WTC11 (cell line): ENCODE measurements around the gene EPM2AIP1. TPM values are rescaled to one million over a fixed set of nuclear protein-coding genes. Genes with fewer than 3 reads are reported as not detected.
"Not testable (repeated sequence)": the region's sequence is repeated elsewhere in the genome, so short reads cannot be mapped to it uniquely, and the experiment has no call there.

Source experiments
- ATAC-seq: fragments of 200-7000 bp; cut with Tn5 transposase; 2 replicates; pipeline ENCODE4 v1.10.0; 2021; ENCODE audit warnings: mild to moderate bottlenecking, moderate library complexity
- CTCF ChIA-PET: fragments of 300-600 bp; sonication (Branson Sonifier 250); formaldehyde crosslinking; loops from one replicate; lab custom pipeline; 2021; ENCODE audit warnings: antibody characterized with exemption; lab: Charles Lee
- POLR2A ChIA-PET: fragments of 350-600 bp; sonication (Branson Sonifier 250); formaldehyde crosslinking; loops from one replicate; lab custom pipeline; 2021; ENCODE audit warnings: antibody characterized with exemption; lab: Charles Lee
- DNase-seq: peaks from one replicate; pipeline ENCODE4 v3.0.0; 2021; ENCODE audit warnings: low spot score
- H3K27ac Mint-ChIP-seq: 2 replicates; pipeline ENCODE4 v1.8.0; 2021; ENCODE audit warnings: mixed read lengths
- H3K27me3 Mint-ChIP-seq: 2 replicates; pipeline ENCODE4 v1.8.0; 2021; ENCODE audit warnings: low read depth, mild to moderate bottlenecking, moderate library complexity, mixed read lengths
- H3K36me3 Mint-ChIP-seq: 2 replicates; pipeline ENCODE4 v1.8.0; 2021; ENCODE audit warnings: mixed read lengths
- H3K4me1 Mint-ChIP-seq: 2 replicates; pipeline ENCODE4 v1.8.0; 2022; ENCODE audit warnings: mixed read lengths
- H3K4me3 Mint-ChIP-seq: 2 replicates; pipeline ENCODE4 v1.8.0; 2021; ENCODE audit warnings: mild to moderate bottlenecking, moderate library complexity, mixed read lengths
- H3K9me3 Mint-ChIP-seq: 2 replicates; pipeline ENCODE4 v1.8.0; 2021; ENCODE audit warnings: mixed read lengths
- CBFB ChIP-seq: sonication (generic); formaldehyde crosslinking; IDR thresholded peaks from 2 replicates; pipeline ENCODE4 v1.8.1; 2022; ENCODE audit warnings: mild to moderate bottlenecking, low read depth, missing genetic modification reagents
- ELF4 ChIP-seq: sonication (generic); formaldehyde crosslinking; IDR thresholded peaks from 2 replicates; pipeline ENCODE4 v1.8.1; 2022; ENCODE audit warnings: low read depth, mild to moderate bottlenecking, moderate library complexity, missing genetic modification reagents
- EMX1 ChIP-seq: fragments of 250-450 bp; sonication (Bioruptor Pico); IDR thresholded peaks from 2 replicates; pipeline ENCODE4 v1.8.0; 2021; ENCODE audit warnings: mild to moderate bottlenecking
- FOXK1 ChIP-seq: sonication (generic); formaldehyde crosslinking; IDR thresholded peaks from 2 replicates; pipeline ENCODE4 v1.8.0; 2022; ENCODE audit warnings: mild to moderate bottlenecking, moderate library complexity, missing genetic modification reagents
- GABPB1 ChIP-seq: sonication (generic); formaldehyde crosslinking; IDR thresholded peaks from 2 replicates; pipeline ENCODE4 v1.8.1; 2023; ENCODE audit warnings: mild to moderate bottlenecking, missing genetic modification reagents
- GRHL2 ChIP-seq: fragments of 250-450 bp; sonication (Bioruptor Pico); IDR thresholded peaks from 2 replicates; pipeline ENCODE4 v1.8.0; 2022; ENCODE audit warnings: mild to moderate bottlenecking, moderate library complexity; ENCODE audit not compliant: insufficient replicate concordance, severe bottlenecking
- JAZF1 ChIP-seq: fragments of 250-450 bp; sonication (Bioruptor Pico); IDR thresholded peaks from 2 replicates; pipeline ENCODE4 v1.9.0; 2021; ENCODE audit warnings: moderate library complexity, mild to moderate bottlenecking, inconsistent platforms
- MXD4 ChIP-seq: fragments of 250-450 bp; sonication (Bioruptor Pico); IDR thresholded peaks from 2 replicates; pipeline ENCODE4 v1.8.0; 2021; ENCODE audit warnings: mild to moderate bottlenecking, moderate library complexity, borderline replicate concordance
- NFYB ChIP-seq: sonication (generic); formaldehyde crosslinking; conservative IDR thresholded peaks from 2 replicates; pipeline ENCODE4 v1.8.0; 2022; ENCODE audit warnings: low read depth, missing genetic modification reagents
- NR2C2 ChIP-seq: sonication (generic); formaldehyde crosslinking; IDR thresholded peaks from 2 replicates; pipeline ENCODE4 v1.8.0; 2022; ENCODE audit warnings: mild to moderate bottlenecking, missing genetic modification reagents
- TEAD1 ChIP-seq: sonication (generic); formaldehyde crosslinking; IDR thresholded peaks from 2 replicates; pipeline ENCODE4 v1.8.0; 2022; ENCODE audit warnings: mild to moderate bottlenecking, missing genetic modification reagents
- ZNF219 ChIP-seq: sonication (generic); formaldehyde crosslinking; IDR thresholded peaks from 2 replicates; pipeline ENCODE4 v1.8.0; 2023; ENCODE audit warnings: missing genetic modification reagents, mild to moderate bottlenecking, borderline replicate concordance
- total RNA-seq: library from RNA; stranded (reverse); gene quantifications from 3 replicates; pipeline ENCODE4 v1.2.3, GENCODE V29; 2021
- TF ChIP-seq, protein P1 (sequence below): sonication (generic); formaldehyde crosslinking; IDR thresholded peaks from 2 replicates; pipeline ENCODE4 v1.8.1; 2022; ENCODE audit warnings: mild to moderate bottlenecking, missing genetic modification reagents, moderate library complexity, borderline replicate concordance
- TF ChIP-seq, protein P2 (sequence below): fragments of 250-450 bp; sonication (Bioruptor Pico); conservative IDR thresholded peaks from 2 replicates; pipeline ENCODE4 v1.9.0; 2021; ENCODE audit warnings: mild to moderate bottlenecking
- TF ChIP-seq, protein P3 (sequence below): sonication (generic); formaldehyde crosslinking; IDR thresholded peaks from 2 replicates; pipeline ENCODE4 v1.8.1; 2023; ENCODE audit warnings: mild to moderate bottlenecking, missing genetic modification reagents, borderline replicate concordance
- TF ChIP-seq, protein P4 (sequence below): sonication (generic); formaldehyde crosslinking; IDR thresholded peaks from 2 replicates; pipeline ENCODE4 v1.8.0; 2023; ENCODE audit warnings: mild to moderate bottlenecking, missing genetic modification reagents

Gene EPM2AIP1
- total RNA-seq, 1 experiment from 2014 or later: 11.0 TPM

DNA sequence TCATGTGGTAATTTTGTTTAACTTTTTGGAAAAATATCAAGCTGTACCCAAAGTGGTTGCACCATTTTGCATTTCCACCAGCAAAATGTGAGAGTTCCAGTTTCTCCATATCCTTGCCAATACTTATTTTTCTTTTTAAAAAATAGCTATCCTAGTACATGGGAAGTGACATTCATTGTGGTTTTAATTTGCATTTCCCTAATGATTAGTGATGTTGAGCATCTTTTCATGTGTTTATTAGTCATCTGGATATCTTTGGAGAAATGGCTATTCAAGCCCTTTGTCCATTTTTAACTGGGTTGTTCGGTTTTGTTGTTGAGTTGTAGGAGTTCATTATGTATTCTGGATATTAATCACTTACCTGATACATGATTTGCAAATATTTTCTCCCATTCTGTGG, 28.6 kb downstream of the EPM2AIP1 start:
- ChIA-PET POLR2A (no interaction called here), CTCF (no interaction called here)
- Mint-ChIP-seq H3K27ac (no peak overlapping the region), H3K36me3 (no peaks in the 10 kb centered on the region), H3K4me1 (peaks cover 23% of the 10 kb centered on the region), H3K27me3 (no peaks in the 10 kb centered on the region), H3K4me3 (no peak overlapping the region), H3K9me3 (no peaks in the 10 kb centered on the region)
- no peak for TF ChIP-seq GABPB1
- TF ChIP-seq ELF4 (CRISPR knock-in tag): no peak
- no peak for TF ChIP-seq JAZF1 (CRISPR knock-in tag)
- TF ChIP-seq TEAD1 (CRISPR knock-in tag): no peak
- no peak for TF ChIP-seq ZNF219 (CRISPR knock-in tag)
- TF ChIP-seq, protein P1, sequence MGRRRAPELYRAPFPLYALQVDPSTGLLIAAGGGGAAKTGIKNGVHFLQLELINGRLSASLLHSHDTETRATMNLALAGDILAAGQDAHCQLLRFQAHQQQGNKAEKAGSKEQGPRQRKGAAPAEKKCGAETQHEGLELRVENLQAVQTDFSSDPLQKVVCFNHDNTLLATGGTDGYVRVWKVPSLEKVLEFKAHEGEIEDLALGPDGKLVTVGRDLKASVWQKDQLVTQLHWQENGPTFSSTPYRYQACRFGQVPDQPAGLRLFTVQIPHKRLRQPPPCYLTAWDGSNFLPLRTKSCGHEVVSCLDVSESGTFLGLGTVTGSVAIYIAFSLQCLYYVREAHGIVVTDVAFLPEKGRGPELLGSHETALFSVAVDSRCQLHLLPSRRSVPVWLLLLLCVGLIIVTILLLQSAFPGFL (CRISPR knock-in tag): no peak
- no peak for TF ChIP-seq FOXK1 (CRISPR knock-in tag)
- TF ChIP-seq, protein P2, sequence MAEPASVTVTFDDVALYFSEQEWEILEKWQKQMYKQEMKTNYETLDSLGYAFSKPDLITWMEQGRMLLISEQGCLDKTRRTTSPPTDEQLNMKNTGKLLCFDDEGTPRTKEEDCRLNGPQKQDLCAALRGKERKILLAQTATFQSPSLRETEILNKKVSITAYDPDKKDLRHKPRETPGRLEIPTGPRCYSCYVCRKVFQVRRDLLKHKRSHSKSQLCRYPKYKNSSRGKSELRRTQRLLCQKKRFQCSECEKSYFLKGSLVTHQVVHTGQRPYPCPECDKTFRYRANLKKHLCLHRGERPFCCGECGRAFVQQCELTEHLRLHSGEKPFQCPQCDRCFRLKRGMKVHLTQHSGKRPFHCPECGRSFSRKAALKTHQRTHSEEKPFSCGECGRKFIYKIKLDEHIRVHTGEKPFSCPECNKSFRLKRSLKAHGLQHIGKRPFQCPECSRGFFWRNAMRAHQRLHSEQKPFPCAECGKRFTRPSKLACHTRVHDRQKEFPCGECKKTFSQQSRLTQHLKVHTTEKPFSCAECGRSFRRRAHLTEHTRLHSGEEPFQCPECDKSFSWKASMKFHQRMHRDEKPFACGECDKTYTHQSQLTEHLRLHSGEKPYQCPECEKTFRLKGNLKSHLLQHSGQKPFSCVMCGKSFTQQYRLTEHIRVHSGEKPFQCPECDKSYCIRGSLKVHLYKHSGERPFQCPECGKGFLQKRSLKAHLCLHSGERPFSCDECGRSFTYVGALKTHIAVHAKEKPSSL: no peak
- no peak for TF ChIP-seq NR2C2 (CRISPR knock-in tag)
- TF ChIP-seq, protein P3, sequence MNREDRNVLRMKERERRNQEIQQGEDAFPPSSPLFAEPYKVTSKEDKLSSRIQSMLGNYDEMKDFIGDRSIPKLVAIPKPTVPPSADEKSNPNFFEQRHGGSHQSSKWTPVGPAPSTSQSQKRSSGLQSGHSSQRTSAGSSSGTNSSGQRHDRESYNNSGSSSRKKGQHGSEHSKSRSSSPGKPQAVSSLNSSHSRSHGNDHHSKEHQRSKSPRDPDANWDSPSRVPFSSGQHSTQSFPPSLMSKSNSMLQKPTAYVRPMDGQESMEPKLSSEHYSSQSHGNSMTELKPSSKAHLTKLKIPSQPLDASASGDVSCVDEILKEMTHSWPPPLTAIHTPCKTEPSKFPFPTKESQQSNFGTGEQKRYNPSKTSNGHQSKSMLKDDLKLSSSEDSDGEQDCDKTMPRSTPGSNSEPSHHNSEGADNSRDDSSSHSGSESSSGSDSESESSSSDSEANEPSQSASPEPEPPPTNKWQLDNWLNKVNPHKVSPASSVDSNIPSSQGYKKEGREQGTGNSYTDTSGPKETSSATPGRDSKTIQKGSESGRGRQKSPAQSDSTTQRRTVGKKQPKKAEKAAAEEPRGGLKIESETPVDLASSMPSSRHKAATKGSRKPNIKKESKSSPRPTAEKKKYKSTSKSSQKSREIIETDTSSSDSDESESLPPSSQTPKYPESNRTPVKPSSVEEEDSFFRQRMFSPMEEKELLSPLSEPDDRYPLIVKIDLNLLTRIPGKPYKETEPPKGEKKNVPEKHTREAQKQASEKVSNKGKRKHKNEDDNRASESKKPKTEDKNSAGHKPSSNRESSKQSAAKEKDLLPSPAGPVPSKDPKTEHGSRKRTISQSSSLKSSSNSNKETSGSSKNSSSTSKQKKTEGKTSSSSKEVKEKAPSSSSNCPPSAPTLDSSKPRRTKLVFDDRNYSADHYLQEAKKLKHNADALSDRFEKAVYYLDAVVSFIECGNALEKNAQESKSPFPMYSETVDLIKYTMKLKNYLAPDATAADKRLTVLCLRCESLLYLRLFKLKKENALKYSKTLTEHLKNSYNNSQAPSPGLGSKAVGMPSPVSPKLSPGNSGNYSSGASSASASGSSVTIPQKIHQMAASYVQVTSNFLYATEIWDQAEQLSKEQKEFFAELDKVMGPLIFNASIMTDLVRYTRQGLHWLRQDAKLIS: no peak
- TF ChIP-seq, protein P4, sequence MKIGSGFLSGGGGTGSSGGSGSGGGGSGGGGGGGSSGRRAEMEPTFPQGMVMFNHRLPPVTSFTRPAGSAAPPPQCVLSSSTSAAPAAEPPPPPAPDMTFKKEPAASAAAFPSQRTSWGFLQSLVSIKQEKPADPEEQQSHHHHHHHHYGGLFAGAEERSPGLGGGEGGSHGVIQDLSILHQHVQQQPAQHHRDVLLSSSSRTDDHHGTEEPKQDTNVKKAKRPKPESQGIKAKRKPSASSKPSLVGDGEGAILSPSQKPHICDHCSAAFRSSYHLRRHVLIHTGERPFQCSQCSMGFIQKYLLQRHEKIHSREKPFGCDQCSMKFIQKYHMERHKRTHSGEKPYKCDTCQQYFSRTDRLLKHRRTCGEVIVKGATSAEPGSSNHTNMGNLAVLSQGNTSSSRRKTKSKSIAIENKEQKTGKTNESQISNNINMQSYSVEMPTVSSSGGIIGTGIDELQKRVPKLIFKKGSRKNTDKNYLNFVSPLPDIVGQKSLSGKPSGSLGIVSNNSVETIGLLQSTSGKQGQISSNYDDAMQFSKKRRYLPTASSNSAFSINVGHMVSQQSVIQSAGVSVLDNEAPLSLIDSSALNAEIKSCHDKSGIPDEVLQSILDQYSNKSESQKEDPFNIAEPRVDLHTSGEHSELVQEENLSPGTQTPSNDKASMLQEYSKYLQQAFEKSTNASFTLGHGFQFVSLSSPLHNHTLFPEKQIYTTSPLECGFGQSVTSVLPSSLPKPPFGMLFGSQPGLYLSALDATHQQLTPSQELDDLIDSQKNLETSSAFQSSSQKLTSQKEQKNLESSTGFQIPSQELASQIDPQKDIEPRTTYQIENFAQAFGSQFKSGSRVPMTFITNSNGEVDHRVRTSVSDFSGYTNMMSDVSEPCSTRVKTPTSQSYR (CRISPR knock-in tag): no peak
- TF ChIP-seq NFYB (CRISPR knock-in tag): no peak
- TF ChIP-seq GRHL2 (CRISPR knock-in tag): no peak
- no peak for TF ChIP-seq CBFB (CRISPR knock-in tag)
- TF ChIP-seq EMX1 (CRISPR knock-in tag): no peak
- TF ChIP-seq MXD4 (CRISPR knock-in tag): no peak
- DNase-seq: no peak
- ATAC-seq: no peak

DNA sequence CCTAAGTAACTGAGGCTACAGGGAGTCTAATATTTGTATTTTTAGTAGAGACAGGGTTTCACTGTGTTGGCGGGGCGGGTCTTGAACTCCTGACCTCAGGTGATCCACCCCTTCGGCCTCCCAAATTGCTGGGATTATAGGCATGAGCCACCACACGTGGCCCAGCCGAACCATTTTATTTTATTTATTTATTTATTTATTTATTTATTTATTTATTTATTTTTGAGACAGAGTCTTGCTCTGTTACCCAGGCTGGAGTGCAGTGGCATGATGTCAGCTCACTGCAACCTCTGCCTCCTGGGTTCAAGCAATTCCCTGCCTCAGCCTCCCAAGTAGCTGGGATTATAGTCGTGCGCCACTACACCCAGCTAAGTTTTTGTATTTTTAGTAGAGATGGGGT, 29.9 kb downstream of the EPM2AIP1 start:
- POLR2A ChIA-PET: not testable (repeated sequence)

More for the DNA sequence above, 29.9 kb downstream of the EPM2AIP1 start:
- CTCF ChIA-PET: interaction anchor here (0.7 to 1.1 kb wide), 2 partner anchors 52 to 171 kb away, joined by 3 to 4 read pairs; no protein-coding TSS in a partner anchor
- not testable (repeated sequence) for H3K36me3 Mint-ChIP-seq, H3K4me3 Mint-ChIP-seq, DNase-seq, H3K27ac Mint-ChIP-seq, H3K27me3 Mint-ChIP-seq, H3K9me3 Mint-ChIP-seq, ATAC-seq
- peaks cover 25% of the 10 kb centered on the region for H3K4me1 Mint-ChIP-seq
